ACC112 (cell line): ENCODE data around the gene SAMMSON.

ENCODE experiments used
- H2AFZ ChIP-seq: fragments of 200-600 bp; sonication (generic); one replicate; pipeline ENCODE4 v1.6.0; 2017; ENCODE audit warnings: antibody characterized with exemption, low read length; ENCODE audit not compliant: unreplicated experiment
- H3K27ac ChIP-seq: fragments of 200-600 bp; sonication (generic); 2 replicates; pipeline ENCODE4 v1.5.1; 2014; ENCODE audit warnings: low read depth, mild to moderate bottlenecking, antibody characterized with exemption, low read length, moderate library complexity
- H3K27me3 ChIP-seq: fragments of 200-600 bp; sonication (generic); 2 replicates; pipeline ENCODE4 v1.6.1; 2014; ENCODE audit warnings: mild to moderate bottlenecking, antibody characterized with exemption, low read length, moderate library complexity, mixed read lengths; ENCODE audit not compliant: insufficient read depth
- H3K36me3 ChIP-seq: fragments of 200-600 bp; sonication (generic); 2 replicates; pipeline ENCODE4 v1.6.1; 2016; ENCODE audit warnings: mild to moderate bottlenecking, antibody characterized with exemption, low read length, moderate library complexity, mixed read lengths; ENCODE audit not compliant: insufficient read depth
- H3K4me1 ChIP-seq: fragments of 200-600 bp; sonication (generic); one replicate; pipeline ENCODE4 v1.6.1; 2016; ENCODE audit warnings: low read length, mixed read lengths; ENCODE audit not compliant: insufficient read depth, unreplicated experiment, control insufficient read depth
- H3K4me3 ChIP-seq: fragments of 200-600 bp; sonication (generic); 2 replicates; pipeline ENCODE4 v1.5.1; 2014; ENCODE audit warnings: mild to moderate bottlenecking, low read depth, low read length
- H3K79me2 ChIP-seq: fragments of 200-600 bp; sonication (generic); one replicate; pipeline ENCODE4 v1.6.0; 2016; ENCODE audit warnings: low read length; ENCODE audit not compliant: control insufficient read depth, unreplicated experiment, insufficient read depth

The SAMMSON gene

DNA sequence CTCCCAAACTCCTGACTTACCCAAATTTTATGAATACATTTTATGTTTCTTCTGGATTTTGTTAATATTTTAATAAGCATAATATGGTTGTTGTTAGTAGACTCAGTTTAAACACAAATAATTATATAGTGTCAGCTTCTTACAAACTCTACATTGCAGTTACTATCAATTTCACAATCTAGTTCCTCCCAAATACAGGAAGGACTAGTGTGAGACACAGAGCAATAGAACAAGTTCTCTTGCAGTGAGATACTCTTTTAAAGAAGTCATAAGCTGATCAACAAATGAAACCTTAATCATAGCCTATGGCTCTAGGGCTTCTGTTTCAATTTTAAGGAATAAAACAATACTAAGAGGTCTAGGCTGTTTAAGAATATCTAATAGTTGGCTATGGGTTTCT, 86.1 kb downstream of the SAMMSON start:
- Histone ChIP-seq H3K36me3 (no peaks in the 10 kb centered on the region), H3K4me3 (no peak overlapping the region), H3K27ac (no peak overlapping the region), H3K79me2 (no peaks in the 10 kb centered on the region), H3K4me1 (no peaks in the 10 kb centered on the region), H2AFZ (no peak overlapping the region), H3K27me3 (peaks cover 55% of the 10 kb centered on the region)

DNA sequence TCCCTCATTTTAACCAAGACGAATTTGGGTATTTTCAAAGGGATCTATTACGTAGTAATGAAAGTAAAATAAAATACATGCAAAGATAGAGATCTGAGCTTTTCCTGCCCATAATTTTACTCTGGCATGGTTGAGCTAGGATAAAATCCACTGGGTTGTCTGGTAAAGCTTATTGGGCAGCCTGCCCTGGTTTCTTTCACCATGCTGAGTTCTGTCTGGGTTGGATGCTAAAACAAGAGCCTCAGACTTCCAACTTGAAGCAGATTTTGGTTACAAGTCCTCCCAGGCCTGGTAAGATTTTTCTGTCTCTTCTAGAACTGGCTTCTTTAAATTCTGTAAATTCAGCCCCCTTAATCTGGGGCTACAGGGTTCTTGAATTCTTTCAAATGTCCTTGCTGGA, 86.8 kb downstream of the SAMMSON start:
- H3K27me3 ChIP-seq = peaks cover 55% of the 10 kb centered on the region
- no peak overlapping the region for H3K4me3 ChIP-seq
- no peaks in the 10 kb centered on the region for H3K36me3 ChIP-seq
- H3K27ac ChIP-seq = no peak overlapping the region
- no peak overlapping the region for H2AFZ ChIP-seq
- no peaks in the 10 kb centered on the region for H3K4me1 ChIP-seq
- H3K79me2 ChIP-seq = no peaks in the 10 kb centered on the region

DNA sequence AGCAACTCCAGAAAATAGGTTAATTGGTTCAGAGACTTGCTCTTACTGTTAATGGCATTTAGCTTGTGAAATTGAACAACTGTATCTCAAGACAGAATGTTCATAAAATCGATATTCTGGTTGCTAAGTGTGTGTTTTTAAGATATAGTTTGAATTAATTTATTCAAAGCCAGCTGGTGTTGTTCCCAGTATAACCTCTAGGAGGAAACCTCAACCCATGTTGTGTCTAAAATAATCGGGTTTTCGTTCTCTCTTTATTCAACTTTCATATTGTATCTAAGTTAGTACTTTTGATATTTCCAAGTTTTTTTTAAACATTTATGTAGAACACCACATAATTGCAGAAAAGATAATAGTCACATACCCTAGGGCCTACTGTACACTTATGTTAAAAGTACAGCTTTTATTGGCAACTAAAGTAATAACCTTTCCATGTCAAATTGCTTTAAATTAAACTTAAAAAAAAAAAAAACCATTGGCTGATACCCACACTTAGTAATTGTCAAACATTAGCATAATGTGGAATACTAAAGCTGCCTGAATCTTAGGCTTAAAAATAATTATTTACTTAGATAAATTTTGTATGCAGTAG, 90.9 kb downstream of the SAMMSON start:
- no peak overlapping the region for H2AFZ ChIP-seq
- no peaks in the 10 kb centered on the region for H3K79me2 ChIP-seq
- no peak overlapping the region for H3K27ac ChIP-seq

DNA sequence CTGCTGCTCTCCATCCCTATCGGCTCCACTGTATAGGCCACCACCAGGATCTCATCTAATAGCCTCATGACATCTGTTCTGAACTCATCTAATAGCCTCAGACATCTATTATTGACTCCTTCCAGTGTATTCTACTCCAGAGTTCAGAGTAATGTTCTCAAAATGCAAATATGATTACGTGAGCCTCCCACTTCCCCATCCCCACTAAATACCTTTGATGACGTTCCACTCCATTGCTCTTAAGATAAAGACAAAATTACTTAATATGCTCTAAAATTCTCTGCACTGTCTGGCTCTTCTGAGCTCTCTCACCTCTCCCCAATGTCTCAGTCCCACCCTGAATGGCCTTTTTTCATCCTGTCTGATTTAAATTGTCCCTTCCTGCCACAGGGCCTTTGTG, 94.7 kb downstream of the SAMMSON start:
- no peak overlapping the region for H3K4me3 ChIP-seq
- no peak overlapping the region for H3K27ac ChIP-seq
- H3K4me1 ChIP-seq = no peaks in the 10 kb centered on the region
- H3K27me3 ChIP-seq = peaks cover 15% of the 10 kb centered on the region
- H3K79me2 ChIP-seq = no peaks in the 10 kb centered on the region
- no peaks in the 10 kb centered on the region for H3K36me3 ChIP-seq
- H2AFZ ChIP-seq = no peak overlapping the region

More for the DNA sequence above, 90.9 kb downstream of the SAMMSON start:
- Histone ChIP-seq H3K4me1 (no peaks in the 10 kb centered on the region), H3K4me3 (no peak overlapping the region), H3K27me3 (peaks cover 34% of the 10 kb centered on the region), H3K36me3 (no peaks in the 10 kb centered on the region)

DNA sequence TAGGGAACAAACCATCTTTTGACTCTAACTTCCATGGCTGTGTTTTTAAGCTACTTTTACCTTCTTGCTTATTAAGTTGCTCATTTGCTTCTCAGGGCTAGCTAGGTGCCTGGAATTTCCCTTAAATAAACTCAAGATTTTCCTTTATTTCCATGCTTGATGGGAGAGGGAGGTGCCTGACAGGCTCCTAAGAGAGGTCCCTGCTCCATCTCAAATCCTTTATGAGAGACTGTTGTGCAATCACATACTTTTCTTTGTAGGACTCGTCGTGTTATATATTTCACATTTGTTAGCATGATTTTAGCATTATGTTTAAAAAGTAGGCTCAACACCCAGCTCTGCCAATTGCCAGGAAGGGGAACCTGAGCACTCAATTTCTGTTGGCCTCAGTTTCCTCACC, 95.7 kb downstream of the SAMMSON start:
- Histone ChIP-seq H3K27ac (no peak overlapping the region), H3K79me2 (no peaks in the 10 kb centered on the region), H3K4me3 (no peak overlapping the region), H3K27me3 (peaks cover 19% of the 10 kb centered on the region), H2AFZ (no peak overlapping the region), H3K36me3 (no peaks in the 10 kb centered on the region), H3K4me1 (no peaks in the 10 kb centered on the region)

DNA sequence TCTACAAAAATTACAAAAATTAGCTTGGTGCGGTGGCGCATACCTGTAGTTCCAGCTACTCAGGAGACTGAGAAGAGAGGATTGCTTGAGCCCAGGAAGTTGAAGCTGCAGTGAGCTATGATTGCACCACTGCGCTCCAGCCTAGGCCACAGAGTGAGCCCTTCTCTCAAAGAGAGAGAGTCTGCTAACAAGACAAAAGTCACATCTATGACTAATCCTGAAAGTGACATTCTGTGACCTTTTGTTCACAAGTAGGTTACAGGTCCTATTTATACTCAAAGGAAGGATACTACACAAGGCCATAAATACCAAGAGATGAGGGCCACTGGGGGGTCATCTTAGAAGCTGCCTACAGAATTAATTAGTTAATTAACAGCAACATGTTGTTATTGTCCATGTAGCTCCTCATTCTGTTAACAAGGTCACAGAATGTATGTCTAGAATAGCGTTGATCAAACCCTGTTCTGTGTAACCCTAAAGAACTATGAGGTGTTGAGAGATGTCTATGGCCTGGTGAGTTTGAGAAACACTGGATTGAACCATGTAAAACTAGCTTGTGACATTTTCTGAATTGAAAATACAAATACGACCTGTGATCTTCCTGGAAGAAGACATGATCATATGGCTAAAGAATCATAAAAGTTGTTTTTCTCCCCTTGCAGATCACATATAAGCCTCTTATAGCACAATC, 97.0 kb downstream of the SAMMSON start:
- Histone ChIP-seq H3K4me3 (no peak overlapping the region), H3K4me1 (no peaks in the 10 kb centered on the region), H2AFZ (no peak overlapping the region)

DNA sequence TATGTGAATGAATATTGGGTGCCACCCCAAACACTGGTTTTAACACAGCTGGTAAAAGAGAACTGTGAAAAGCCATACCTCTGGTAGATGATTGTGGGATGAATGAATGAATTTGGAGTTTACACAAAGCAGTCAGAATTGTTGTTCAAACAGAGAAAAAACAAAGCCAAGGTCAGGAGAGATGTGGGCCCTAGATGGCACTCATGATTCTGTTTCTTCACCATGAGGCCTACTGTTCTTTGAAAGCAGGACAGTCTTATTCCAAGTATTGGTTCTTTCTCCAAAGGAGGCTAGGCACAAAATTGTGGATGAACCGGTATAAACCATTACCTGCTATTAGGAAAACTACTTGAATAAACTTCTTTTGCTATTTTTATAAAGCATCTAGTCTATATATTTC, 97.6 kb downstream of the SAMMSON start:
- Histone ChIP-seq H2AFZ (no peak overlapping the region), H3K27ac (no peak overlapping the region), H3K36me3 (no peaks in the 10 kb centered on the region), H3K27me3 (peaks cover 21% of the 10 kb centered on the region), H3K79me2 (no peaks in the 10 kb centered on the region), H3K4me3 (no peak overlapping the region), H3K4me1 (no peaks in the 10 kb centered on the region)

More for the DNA sequence above, 97.0 kb downstream of the SAMMSON start:
- no peaks in the 10 kb centered on the region for H3K36me3 ChIP-seq
- H3K27me3 ChIP-seq = peaks cover 16% of the 10 kb centered on the region
- no peaks in the 10 kb centered on the region for H3K79me2 ChIP-seq
- H3K27ac ChIP-seq = no peak overlapping the region

DNA sequence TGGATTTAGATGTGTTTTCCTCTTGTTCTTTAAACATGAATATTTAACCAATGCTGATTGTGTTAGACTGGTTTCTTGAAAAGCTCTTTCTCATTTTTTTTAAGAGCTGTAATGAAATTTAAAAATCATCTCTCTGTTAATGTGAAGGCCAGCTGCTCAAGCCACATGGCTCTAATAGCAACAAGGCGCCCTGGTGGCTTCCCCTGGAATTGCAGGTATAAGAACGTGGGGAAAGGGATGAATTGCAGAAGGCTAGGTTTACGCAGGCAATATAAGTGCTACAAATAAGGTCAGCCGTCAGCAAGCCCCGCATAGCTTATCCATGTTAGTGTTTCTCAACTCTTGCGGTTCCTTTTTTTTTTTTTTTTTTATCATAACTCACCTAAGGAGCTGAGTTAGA, 108.5 kb downstream of the SAMMSON start:
- Histone ChIP-seq H3K27ac (no peak overlapping the region), H3K27me3 (peaks cover 18% of the 10 kb centered on the region; the same call in 1 of the 2 replicates), H2AFZ (no peak overlapping the region), H3K4me3 (no peak overlapping the region), H3K36me3 (no peaks in the 10 kb centered on the region), H3K4me1 (no peaks in the 10 kb centered on the region), H3K79me2 (no peaks in the 10 kb centered on the region)

DNA sequence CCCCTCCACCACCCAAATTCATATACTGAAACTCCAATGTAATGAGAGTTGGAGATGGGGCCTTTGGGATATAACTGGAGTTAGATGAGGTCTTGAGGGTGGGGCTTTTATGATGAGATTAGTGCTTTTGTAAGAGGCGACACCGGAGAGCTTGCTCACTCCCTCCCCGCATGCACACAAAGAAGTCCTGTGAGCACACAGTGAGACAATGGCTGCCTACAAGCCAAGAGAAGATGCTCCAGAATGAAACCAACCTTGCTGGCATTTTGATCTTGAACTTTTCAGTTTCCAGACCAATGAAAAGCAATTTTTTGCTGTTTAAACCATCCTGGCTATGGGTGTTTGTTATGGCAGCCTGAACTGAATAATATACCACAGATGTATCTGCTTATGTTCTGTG, 109.0 kb downstream of the SAMMSON start:
- Histone ChIP-seq H3K27ac (no peak overlapping the region), H3K79me2 (no peaks in the 10 kb centered on the region), H3K4me3 (no peak overlapping the region), H3K36me3 (no peaks in the 10 kb centered on the region), H3K4me1 (no peaks in the 10 kb centered on the region), H2AFZ (no peak overlapping the region), H3K27me3 (peaks cover 14% of the 10 kb centered on the region; the same call in 1 of the 2 replicates)

DNA sequence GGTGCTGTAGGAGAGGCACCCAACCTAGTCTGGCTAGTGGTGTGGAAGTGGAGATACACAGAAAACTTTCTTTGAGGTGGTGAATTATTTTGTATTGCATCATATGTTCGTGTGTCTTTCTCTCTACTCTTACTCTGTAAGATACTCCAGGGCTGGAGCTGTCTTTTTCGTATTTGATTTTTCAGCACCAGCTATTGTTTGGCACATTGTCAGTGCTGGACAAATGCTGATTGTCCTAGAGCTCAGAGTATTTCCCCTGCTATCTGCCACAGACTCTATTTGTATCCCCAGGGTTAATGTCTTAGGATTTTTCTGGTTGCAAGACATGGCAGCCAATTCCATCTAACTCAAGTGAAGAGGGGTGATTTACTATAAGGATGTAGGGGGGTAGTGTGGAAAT, 110.5 kb downstream of the SAMMSON start:
- peaks cover 19% of the 10 kb centered on the region; the same call in 1 of the 2 replicates for H3K27me3 ChIP-seq

DNA sequence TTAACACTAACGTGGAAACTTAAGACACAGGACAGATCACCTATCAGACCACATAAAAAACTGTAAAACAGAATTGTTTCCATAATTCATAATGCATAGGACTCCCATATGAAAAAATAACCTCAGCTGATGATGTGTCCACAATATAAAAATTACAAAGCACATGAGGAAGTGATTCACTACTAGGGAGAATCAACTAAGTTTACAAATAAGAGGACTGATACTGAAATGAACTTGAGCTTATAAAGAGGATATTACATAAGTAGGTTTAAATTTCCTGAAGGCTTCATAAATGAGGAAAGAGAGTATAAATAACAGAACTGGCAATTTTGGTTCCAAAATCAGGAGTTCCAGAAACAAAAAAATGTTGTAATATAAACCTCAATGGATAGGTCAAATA, 111.9 kb downstream of the SAMMSON start:
- Histone ChIP-seq H2AFZ (no peak overlapping the region), H3K79me2 (no peaks in the 10 kb centered on the region), H3K27me3 (peaks cover 27% of the 10 kb centered on the region), H3K27ac (no peak overlapping the region), H3K4me1 (no peaks in the 10 kb centered on the region), H3K4me3 (no peak overlapping the region), H3K36me3 (no peaks in the 10 kb centered on the region)

More for the DNA sequence above, 110.5 kb downstream of the SAMMSON start:
- H3K36me3 ChIP-seq = no peaks in the 10 kb centered on the region
- no peak overlapping the region for H3K4me3 ChIP-seq
- H2AFZ ChIP-seq = no peak overlapping the region
- no peaks in the 10 kb centered on the region for H3K79me2 ChIP-seq
- no peak overlapping the region for H3K27ac ChIP-seq
- no peaks in the 10 kb centered on the region for H3K4me1 ChIP-seq
